Breast epithelium (tissue), 3 donors: ENCODE data around the gene LIPM.

ENCODE experiments used
- POLR2A ChIP-seq: fragments of 450-650 bp; IDR thresholded peaks from one replicate; pipeline ENCODE4 v1.6.1; 2016; ENCODE audit warnings: antibody characterized with exemption, mild to moderate bottlenecking, moderate library complexity
- POLR2AphosphoS5 ChIP-seq, 3 donors: sonication (generic); formaldehyde crosslinking; IDR thresholded peaks; one replicate each; pipeline ENCODE4 v1.6.1; 2017; ENCODE audit warnings: antibody characterized with exemption in 3 of 3
- TF ChIP-seq, protein P1 (sequence below), 3 donors: fragments of 450-650 bp; IDR thresholded peaks; one replicate each; pipeline ENCODE4 v1.5.1; 2016 to 2017; ENCODE audit warnings: antibody characterized with exemption in 3 of 3, mild to moderate bottlenecking in 3 of 3, moderate library complexity in 3 of 3

- TF ChIP-seq, protein P1, sequence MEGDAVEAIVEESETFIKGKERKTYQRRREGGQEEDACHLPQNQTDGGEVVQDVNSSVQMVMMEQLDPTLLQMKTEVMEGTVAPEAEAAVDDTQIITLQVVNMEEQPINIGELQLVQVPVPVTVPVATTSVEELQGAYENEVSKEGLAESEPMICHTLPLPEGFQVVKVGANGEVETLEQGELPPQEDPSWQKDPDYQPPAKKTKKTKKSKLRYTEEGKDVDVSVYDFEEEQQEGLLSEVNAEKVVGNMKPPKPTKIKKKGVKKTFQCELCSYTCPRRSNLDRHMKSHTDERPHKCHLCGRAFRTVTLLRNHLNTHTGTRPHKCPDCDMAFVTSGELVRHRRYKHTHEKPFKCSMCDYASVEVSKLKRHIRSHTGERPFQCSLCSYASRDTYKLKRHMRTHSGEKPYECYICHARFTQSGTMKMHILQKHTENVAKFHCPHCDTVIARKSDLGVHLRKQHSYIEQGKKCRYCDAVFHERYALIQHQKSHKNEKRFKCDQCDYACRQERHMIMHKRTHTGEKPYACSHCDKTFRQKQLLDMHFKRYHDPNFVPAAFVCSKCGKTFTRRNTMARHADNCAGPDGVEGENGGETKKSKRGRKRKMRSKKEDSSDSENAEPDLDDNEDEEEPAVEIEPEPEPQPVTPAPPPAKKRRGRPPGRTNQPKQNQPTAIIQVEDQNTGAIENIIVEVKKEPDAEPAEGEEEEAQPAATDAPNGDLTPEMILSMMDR (IDR thresholded peaks at IDR 0.05) = no peak
- TF ChIP-seq POLR2A (no peak), POLR2AphosphoS5 (IDR thresholded peaks at IDR 0.05) (no peak)
Observed at GRCh38 chr10:88802523-88803285, at the start of gene LIPM.
